Frontal cortex (tissue), 4 donors: ENCODE data around the gene CSE1L. TPM values are rescaled to one million over a fixed set of nuclear protein-coding genes. Genes with fewer than 3 reads are reported as not detected.
"Not testable (repeated sequence)": the region's sequence is repeated elsewhere in the genome, so short reads cannot be mapped to it uniquely, and the experiment has no call there.

Experiments used
- DNase-seq, 2 donors: peaks; one replicate each; pipeline ENCODE4 v3.0.0; 2012; ENCODE audit warnings: low spot score in 2 of 2
- FAIRE-seq: peaks from 2 replicates; lab custom pipeline; 2012; peaks lifted over from hg19 to GRCh38; lab: Jason Lieb, UNC
- small RNA-seq: library from RNA; depleted of rRNA; stranded (forward); fragments of <200 nt; gene quantifications from one replicate; pipeline ENCODE3, GENCODE V24; 2014
- total RNA-seq: library from RNA; depleted of rRNA; stranded (reverse); fragments of >200 nt; gene quantifications from one replicate; pipeline ENCODE4 v1.2.3, GENCODE V29; 2014
- donor health status: control.
- donor health status: control.
- donor health status: control.

Gene CSE1L
- total RNA-seq, 1 donor from 2014 or later: 172 TPM

DNA sequence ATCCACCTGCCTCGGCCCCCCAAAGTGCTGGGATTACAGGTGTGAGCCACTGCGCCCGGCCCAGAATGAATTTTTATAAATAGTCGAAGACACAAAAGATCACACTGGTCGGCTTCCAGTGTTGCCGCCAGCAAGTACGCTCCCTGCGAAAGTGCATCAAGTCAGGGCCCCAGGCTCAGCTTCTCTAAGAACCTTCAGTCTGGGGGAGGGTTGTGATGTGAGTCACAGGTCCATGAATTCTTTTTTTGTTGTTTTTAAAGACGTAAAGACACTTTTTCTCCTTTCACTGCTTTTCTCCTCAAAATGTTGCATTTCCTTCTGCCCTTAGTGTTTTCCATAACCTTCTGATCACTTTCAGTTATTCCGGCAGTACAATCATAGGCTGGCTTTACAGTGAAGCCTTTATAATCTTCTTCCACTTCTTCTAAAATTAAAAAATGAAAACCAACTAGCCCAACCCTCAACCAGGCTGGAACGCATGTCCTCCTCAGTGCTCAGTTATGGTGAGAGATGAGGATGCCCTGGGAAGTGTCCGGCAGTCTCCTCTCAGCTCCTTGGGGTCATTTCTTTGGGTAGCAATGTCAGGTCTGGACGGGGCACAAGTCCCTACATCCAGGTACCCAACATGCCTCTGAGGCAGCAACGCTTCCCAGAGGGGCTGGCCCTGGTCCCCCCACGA lies 66.6 kb downstream of the CSE1L start:
- FAIRE-seq (no peak), DNase-seq (no peak)

DNA sequence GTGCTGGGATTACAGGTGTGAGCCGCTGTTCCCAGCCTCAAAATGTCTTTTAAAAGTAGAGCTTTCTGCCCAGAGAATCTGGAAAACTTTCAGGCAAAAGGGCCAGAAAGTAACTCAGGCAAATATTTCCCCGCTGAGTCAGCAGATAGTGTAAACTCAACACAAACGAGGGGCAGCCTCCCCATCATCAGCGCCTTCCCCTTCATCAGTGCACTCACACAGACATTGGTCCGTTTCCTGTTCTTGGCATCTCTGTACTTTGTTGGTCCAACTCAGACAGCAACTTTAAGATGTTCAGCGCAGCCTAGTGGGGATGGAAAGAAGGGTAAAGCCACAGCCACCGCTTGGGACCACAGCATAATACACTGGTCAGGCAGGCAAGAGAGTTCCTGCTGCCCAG lies 69.5 kb downstream of the CSE1L start:
- DNase-seq (no peak), FAIRE-seq (no peak)

DNA sequence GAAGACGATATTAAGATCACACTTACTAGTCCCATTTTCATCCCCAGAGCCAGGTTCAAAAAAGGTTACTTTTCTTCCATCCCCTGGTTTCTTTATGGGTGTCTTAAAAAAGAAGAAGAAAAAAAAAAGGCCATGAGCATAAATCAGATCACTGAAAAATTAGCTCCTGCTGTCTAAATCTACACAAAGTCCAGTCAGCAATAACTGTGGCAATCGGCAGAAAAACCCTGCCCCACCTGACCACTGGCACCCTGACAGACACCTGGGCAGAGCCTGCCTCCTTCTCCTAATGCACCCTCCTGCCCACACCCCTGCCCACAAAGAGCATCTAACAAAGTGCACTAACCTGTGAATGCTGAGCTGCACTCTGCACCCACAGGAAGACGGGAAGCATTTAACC lies 72.2 kb downstream of the CSE1L start:
- DNase-seq (no peak), FAIRE-seq (no peak)

DNA sequence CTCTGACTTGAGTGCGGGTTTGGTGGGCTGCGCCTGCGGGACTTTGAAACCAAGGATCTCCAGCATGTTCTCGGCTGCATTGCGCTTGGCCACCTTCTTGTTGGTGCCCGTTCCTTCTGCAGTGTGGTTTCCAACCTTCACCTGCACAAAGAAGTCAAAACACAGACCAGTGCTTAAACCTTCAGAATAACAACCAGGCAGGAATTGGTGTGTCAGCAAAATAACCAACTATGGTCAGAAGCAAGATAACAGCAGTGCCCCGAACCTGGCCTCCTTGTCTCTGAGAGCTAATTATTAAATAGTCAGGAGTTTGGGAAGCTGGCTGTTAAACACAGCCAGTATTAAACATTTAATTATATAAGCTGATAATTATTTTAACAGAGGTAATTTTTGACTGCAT lies 73.9 kb downstream of the CSE1L start:
- DNase-seq (no peak), FAIRE-seq (no peak)

DNA sequence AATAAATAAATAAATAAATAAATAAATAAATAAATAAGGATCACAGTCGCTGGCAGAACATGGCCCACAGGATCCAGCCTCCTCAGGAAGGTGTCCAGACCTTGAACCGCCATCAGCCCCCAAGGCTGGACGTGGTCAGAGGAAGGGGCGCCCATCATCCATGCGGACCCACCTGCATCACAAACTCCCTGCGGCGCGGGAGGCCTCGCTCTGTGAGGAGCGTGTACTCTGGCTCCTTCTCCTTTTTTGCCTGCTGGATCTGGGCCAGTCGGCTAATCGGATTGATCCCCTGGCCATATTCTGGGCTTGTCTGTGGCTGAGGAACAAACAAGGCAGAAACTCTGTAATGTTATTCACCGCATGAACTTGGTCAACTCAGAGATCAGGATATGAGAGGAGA lies 76.8 kb downstream of the CSE1L start:
- FAIRE-seq: no peak
- DNase-seq: no peak

DNA sequence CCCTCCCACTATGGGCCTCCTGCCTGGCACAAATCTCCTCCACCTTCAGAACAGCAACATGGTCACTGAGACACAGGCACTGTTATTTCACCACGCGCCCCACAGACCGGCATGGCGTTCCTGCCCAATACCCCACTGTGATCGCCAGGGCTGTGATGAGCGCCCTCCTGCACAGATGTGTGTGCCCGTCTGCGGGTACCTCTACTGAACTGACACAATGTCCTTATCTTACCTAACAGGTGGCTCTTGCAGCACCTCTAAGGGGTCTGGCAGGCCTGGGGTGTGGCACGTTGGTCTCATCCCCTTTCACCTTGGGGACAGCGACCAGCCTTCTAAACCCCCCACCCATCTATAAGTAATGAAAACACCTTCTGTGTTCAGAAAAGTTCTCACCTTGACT lies 77.9 kb downstream of the CSE1L start:
- DNase-seq (no peak), FAIRE-seq (no peak)

DNA sequence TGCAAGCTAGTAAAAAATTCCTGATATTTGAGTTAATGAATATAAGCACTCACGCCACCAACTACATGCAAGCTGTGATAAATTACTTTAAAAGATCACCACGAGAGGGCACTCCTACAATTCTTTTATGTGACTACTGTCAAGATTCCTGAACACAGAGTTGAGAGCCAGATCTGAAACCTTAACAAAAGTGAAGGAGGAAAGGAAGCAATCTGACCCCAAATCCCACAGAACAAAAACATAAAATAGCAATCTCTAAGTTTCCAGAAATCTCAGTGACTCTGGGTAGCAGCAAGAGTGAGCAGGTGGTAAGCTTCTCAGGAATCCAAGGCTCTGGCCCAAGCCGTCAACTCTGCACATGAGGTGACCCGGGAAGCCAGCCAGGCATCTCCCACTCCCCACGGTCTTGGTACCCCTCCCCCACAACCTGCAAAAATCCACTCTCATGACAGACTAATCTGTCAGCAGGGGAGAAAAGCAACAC lies 86.9 kb downstream of the CSE1L start:
- FAIRE-seq (peak; percentile 57), DNase-seq (peak; percentile 44 to 60)

DNA sequence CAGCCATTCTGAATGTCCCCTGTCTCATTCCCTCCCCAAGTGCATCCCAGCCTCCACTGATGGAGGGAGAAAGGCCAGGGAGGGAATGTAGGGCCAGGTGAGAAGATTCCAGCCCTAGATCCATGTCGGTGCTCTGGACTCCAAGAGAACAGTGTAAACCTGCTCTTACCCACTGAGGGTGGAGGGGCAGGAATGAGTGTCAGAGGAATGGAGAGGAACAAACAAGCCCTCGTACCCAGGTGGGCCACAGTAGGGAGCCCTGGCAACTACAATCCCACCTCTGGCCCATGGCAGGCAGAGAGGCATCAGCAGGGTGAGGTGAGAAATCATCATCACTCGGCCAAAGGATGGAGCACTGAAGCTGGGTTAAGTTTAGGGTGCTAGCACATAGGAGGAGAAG lies 87.5 kb downstream of the CSE1L start:
- FAIRE-seq (no peak), DNase-seq (no peak)

DNA sequence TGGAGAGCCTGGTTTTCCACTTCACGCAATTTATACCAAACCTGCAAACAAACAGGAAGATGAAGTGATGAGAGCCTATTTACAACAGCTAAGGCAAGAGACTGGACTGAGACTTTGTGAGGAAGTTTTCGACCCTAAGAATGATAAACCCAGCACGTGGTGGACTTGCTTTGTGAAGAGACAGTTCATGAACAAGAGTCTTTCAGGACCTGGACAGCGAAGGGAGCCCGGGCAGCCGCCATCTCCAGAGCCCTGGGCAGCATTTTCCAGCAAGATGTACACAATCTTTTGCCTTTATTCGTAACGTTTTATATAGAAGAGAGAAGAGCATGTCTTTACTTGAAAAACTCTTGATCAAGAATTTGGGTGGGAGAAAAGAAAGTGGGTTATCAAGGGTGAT lies 88.7 kb downstream of the CSE1L start:
- FAIRE-seq, DNase-seq: not testable (repeated sequence)

DNA sequence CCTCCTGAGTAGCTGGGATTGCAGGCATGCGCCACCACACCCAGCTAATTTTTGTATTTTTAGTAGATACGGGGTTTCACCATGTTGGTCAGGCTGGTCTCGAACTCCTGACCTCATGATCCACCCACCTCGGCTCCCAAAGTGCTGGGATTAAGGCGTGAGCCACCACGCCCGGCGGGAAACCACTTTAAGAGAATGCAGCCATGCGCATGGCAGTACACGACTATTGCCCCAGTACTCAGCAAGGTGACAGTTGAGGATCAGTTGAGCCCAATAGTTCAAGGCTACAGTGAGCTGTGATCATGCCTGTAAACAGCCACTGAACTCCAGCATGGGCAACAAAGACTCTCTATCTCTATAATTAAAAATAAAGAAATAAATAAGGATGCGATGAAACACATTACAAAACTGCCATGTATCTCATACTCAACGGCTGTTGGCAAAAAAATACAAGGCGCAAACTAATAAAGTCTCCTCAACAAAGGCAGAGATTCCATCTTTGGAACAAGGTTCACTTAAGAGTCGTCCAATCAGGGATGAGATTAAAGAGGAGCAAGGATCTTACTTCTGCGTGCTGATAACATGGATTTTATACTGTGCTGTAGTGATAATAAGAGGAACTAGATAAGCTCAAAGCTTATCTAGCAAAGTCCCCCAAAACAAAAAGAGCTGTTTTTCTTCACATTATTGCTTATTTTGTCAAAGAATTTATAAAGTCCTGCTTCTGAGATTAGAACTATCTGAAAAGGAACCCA lies 90.9 kb downstream of the CSE1L start:
- FAIRE-seq: no peak
- DNase-seq: no peak

DNA sequence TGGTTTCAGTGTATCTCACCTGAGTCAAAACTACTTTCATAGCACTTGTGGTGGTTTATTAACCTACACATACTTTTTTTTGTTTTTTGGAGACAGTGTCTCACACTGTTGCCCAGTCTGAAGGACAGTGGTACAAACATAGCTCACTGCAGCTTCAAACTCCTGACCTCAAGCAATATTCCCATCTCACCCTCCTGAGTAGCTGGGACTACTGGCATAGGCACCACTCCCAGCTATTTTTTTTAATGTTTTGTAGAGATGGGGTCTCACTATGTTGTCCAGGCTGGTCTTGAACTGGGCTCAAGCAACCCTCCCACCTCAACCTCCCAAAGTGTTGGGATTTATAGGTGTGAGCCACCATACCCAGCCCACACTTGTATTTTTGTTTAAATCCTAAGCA lies 92.3 kb downstream of the CSE1L start:
- no peak for DNase-seq
- FAIRE-seq: no peak

DNA sequence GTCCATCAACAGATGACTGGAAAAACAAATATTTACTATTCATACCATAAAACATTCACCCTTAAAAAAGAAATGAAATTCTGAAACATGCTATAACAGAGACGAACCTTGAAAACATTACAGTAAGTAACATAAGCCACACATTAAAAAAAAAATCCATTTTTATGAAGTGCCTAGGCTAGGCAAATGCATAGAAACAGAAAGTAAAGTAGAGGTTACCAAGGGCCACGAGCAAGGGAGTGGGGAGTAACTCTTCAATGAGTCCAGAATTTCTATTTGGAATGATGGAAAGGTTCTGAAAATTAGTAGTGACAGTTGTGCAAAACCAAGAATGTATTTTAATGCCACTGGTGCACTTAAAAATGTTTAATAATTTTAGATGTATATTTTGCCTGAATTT lies 94.3 kb downstream of the CSE1L start:
- FAIRE-seq: no peak
- no peak for DNase-seq

DNA sequence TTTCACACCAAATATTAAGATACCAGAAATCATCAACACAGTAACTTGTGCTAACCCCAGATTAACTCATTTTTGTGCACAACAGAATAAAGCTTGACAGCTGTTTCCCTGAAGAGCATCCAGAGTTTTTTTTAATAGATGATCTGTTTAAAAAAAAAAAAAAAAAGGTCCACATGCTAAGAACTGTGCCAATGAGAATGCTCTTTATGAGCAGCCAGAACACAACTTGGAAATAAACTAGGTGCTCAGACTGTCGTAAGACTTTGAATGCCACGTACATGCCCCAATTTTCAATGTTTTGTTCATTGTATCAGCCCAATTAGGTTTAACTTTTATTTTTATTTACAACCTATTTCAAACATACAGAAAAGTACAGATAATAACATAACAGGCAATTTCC lies 94.7 kb downstream of the CSE1L start:
- no peak for DNase-seq
- no peak for FAIRE-seq

Small RNAs within 50 kb of the gene (small RNA-seq; reads per million reads assigned to genes)
- gene SNAP23P1: not detected

Other genes starting within 250 kb of the CSE1L start
- 18.8 TPM for gene PREX1, start 218.3 kb upstream of the CSE1L start, total RNA-seq
- 26.9 TPM for gene ARFGEF2, start 124.6 kb upstream of the CSE1L start, total RNA-seq
- 46.5 TPM for gene STAU1, start 142.0 kb downstream of the CSE1L start, total RNA-seq
- 19.6 TPM for gene DDX27, start 173.1 kb downstream of the CSE1L start, total RNA-seq
- 13.0 TPM for gene ZNFX1, start 231.7 kb downstream of the CSE1L start, total RNA-seq